Measurements from ENCODE around the gene MAP4K4. TPM values are rescaled to one million over a fixed set of nuclear protein-coding genes. Genes with fewer than 3 reads are reported as not detected.

MAP4K4 gene
- total and polyA plus RNA-seq, 12 donors: 8.7 to 43.1 (median 21.8) TPM

- no peak for DNase-seq
- H3K4me1 ChIP-seq (replicated peaks in 1 of 2): peaks cover 0 to 4% of the 10 kb centered on the region in 2 donors
- TF ChIP-seq CTCF (IDR thresholded peaks at IDR 0.05): no peak
- no peak for TF ChIP-seq POLR2A (IDR thresholded peaks at IDR 0.05)
- intact Hi-C loops (cut with DNase I): no loop called here
- no peak overlapping the region for H3K4me3 ChIP-seq
- no peaks in the 10 kb centered on the region for H3K9me3 ChIP-seq (replicated peaks in 1 of 3)
- WGBS, 4 donors: 60 to 92% (median 79%) methylated on average over 2 of the region's 2 CpGs
- H3K36me3 ChIP-seq (replicated peaks in 1 of 2): no peaks in the 10 kb centered on the region
- H3K27ac ChIP-seq: no peak overlapping the region
- no peaks in the 10 kb centered on the region for H3K27me3 ChIP-seq
These were observed 96.6 kb downstream of the MAP4K4 start for GRCh38 chr2:101794141-101794540.

- H3K27me3 ChIP-seq: no peaks in the 10 kb centered on the region
- H3K4me1 ChIP-seq (replicated peaks in 1 of 2): peaks cover 0 to 4% of the 10 kb centered on the region in 2 donors
- WGBS, 4 donors: 91 to 97% (median 94%) methylated on average over 4 of the region's 4 CpGs
- H3K27ac ChIP-seq: no peak overlapping the region
- no peaks in the 10 kb centered on the region for H3K9me3 ChIP-seq (replicated peaks in 1 of 3)
- no peaks in the 10 kb centered on the region for H3K36me3 ChIP-seq (replicated peaks in 1 of 2)
- intact Hi-C loops (cut with DNase I): no loop called here
- no peak overlapping the region for H3K4me3 ChIP-seq
- DNase-seq: no peak
- no peak for TF ChIP-seq POLR2A (IDR thresholded peaks at IDR 0.05)
- no peak for TF ChIP-seq CTCF (IDR thresholded peaks at IDR 0.05)
These were observed 97.5 kb downstream of the MAP4K4 start for GRCh38 chr2:101795033-101795432.

- no peaks in the 10 kb centered on the region for H3K9me3 ChIP-seq (replicated peaks in 1 of 3)
- WGBS, 4 donors: 81 to 88% (median 86%) methylated on average over 7 of the region's 7 CpGs
- no peaks in the 10 kb centered on the region for H3K4me1 ChIP-seq (replicated peaks in 1 of 2)
- intact Hi-C loops (cut with DNase I): no loop called here
- H3K27me3 ChIP-seq: no peaks in the 10 kb centered on the region
- H3K4me3 ChIP-seq: no peak overlapping the region
- H3K36me3 ChIP-seq (replicated peaks in 1 of 2): no peaks in the 10 kb centered on the region
- DNase-seq: no peak
- TF ChIP-seq POLR2A (IDR thresholded peaks at IDR 0.05) (no peak), CTCF (IDR thresholded peaks at IDR 0.05) (no peak)
- no peak overlapping the region for H3K27ac ChIP-seq
These were observed 99.5 kb downstream of the MAP4K4 start for GRCh38 chr2:101796825-101797600.

- no peak for TF ChIP-seq CTCF (IDR thresholded peaks at IDR 0.05)
- TF ChIP-seq POLR2A (IDR thresholded peaks at IDR 0.05): no peak
- no peak overlapping the region for H3K27ac ChIP-seq
- H3K4me1 ChIP-seq (replicated peaks in 1 of 2): peaks cover 0 to 18% of the 10 kb centered on the region in 2 donors
- intact Hi-C loops (cut with DNase I): no loop called here
- WGBS, 4 donors: 89 to 100% (median 97%) methylated on average over 3 of the region's 3 CpGs
- no peak for DNase-seq
- no peaks in the 10 kb centered on the region for H3K36me3 ChIP-seq (replicated peaks in 1 of 2)
- no peaks in the 10 kb centered on the region for H3K9me3 ChIP-seq (replicated peaks in 1 of 3)
- H3K27me3 ChIP-seq: no peaks in the 10 kb centered on the region
- H3K4me3 ChIP-seq: no peak overlapping the region
These were observed 104.0 kb downstream of the MAP4K4 start for GRCh38 chr2:101801496-101801895.

All from adrenal gland (tissue), 12 donors.